Transverse colon (tissue), 4 donors: ENCODE data around the gene CCDC6. TPM values are rescaled to one million over a fixed set of nuclear protein-coding genes. Genes with fewer than 3 reads are reported as not detected.

Experiments used
- DNase-seq: peaks from one replicate; pipeline ENCODE4 v3.0.0-alpha.2; 2019
- H3K27ac ChIP-seq, 4 donors: fragments of 200-600 bp; sonication (generic); 2 replicates each; pipeline ENCODE4 v1.5.1; 2016 to 2018; ENCODE audit warnings: inconsistent platforms in 4 of 4
- H3K27me3 ChIP-seq: fragments of 200-600 bp; sonication (generic); 2 replicates; pipeline ENCODE4 v1.5.1; 2017; ENCODE audit warnings: inconsistent platforms
- H3K36me3 ChIP-seq, 4 donors: fragments of 200-600 bp; sonication (generic); 2 replicates each; pipeline ENCODE4 v1.5.1; 2017 to 2019; ENCODE audit warnings: inconsistent platforms in 4 of 4
- H3K4me1 ChIP-seq, 4 donors: fragments of 200-600 bp; sonication (generic); 2 replicates each; pipeline ENCODE4 v1.5.1; 2017 to 2020; ENCODE audit warnings: inconsistent platforms in 4 of 4
- H3K4me3 ChIP-seq, 4 donors: fragments of 200-600 bp; sonication (generic); 1 replicate in 1 of 4; 2 replicates in 3 of 4; pipeline versions ENCODE4 v1.5.1 to v1.6.1; 2017 to 2019; ENCODE audit warnings: inconsistent platforms in 4 of 4
- H3K9me3 ChIP-seq, 2 donors: fragments of 200-600 bp; sonication (generic); 2 replicates each; pipeline ENCODE4 v1.5.1; 2017 to 2019; ENCODE audit warnings: inconsistent platforms in 2 of 2
- CTCF ChIP-seq, 5 experiments: fragments of 200-600 bp in 3 of 5; fragments of 450-650 bp in 2 of 5; sonication (generic) in 3 of 5; IDR thresholded peaks; 1 replicate in 2 of 5; 2 replicates in 3 of 5; pipeline ENCODE4 v1.5.1; 2016 to 2017; ENCODE audit warnings: antibody characterized with exemption in 5 of 5, inconsistent platforms in 3 of 5, mild to moderate bottlenecking in 2 of 5, moderate library complexity in 1 of 5
- EP300 ChIP-seq: sonication (generic); formaldehyde crosslinking; IDR thresholded peaks from one replicate; pipeline ENCODE4 v1.6.1; 2017; ENCODE audit warnings: antibody characterized with exemption, low read depth
- POLR2A ChIP-seq: fragments of 450-650 bp; IDR thresholded peaks from one replicate; pipeline ENCODE4 v1.6.1; 2016; ENCODE audit warnings: antibody characterized with exemption, mild to moderate bottlenecking, moderate library complexity
- POLR2AphosphoS5 ChIP-seq, 3 donors: sonication (generic); formaldehyde crosslinking; IDR thresholded peaks; one replicate each; pipeline ENCODE4 v1.6.1; 2016; ENCODE audit warnings: antibody characterized with exemption in 3 of 3
- WGBS, 2 donors: methylation state at CpG; one replicate each; pipeline ENCODE4 v1.1.5; 2018; ENCODE audit warnings: low coverage in 1 of 2; 5-methylcytosine and 5-hydroxymethylcytosine counted together
- in situ Hi-C, 4 donors: fragments of 200-750 bp; cut with MboI; loops; one replicate each; pipeline versions ENCODE4 v1.15.0 to v1.15.1; 2017; ENCODE audit warnings: low sequenced_read_pairs in 3 of 4, low pct_ligation_motif_present in 1 of 4, low pct_unique_long_range_greater_than_20kb in 1 of 4
- intact Hi-C: fragments of 100-400 bp; cut with DNase I; formaldehyde crosslinking; loops from one replicate; pipeline ENCODE4 v1.15.1; 2023; ENCODE audit warnings: low total_unique reads
- total RNA-seq, 4 donors: library from RNA; depleted of rRNA; stranded (reverse); fragments of >200 nt; gene quantifications; one replicate each; pipeline ENCODE4 v1.1.0, GENCODE V29; 2016

The CCDC6 gene
- total RNA-seq, 4 donors from 2014 or later: 26.2 to 56.7 (median 49.5) TPM

- Histone ChIP-seq H3K36me3 (no peaks in the 10 kb centered on the region), H3K27me3 (no peaks in the 10 kb centered on the region), H3K9me3 (no peaks in the 10 kb centered on the region), H3K27ac (peak overlapping the region in 1 of 4 donors; percentile 54), H3K4me3 (no peak overlapping the region), H3K4me1 (no peaks in the 10 kb centered on the region)
- no peak for DNase-seq
- WGBS, 2 donors: 77% methylated on average over 5 of the region's 5 CpGs; no CpG with 5 or more reads in 1 of the 2 donors
- TF ChIP-seq EP300: no peak
- no peak for TF ChIP-seq POLR2A
- TF ChIP-seq CTCF (IDR thresholded peaks at IDR 0.05): no peak
- intact Hi-C loops: no loop called here
- in situ Hi-C loops: no loop called here
These were observed 164.8 kb downstream of the CCDC6 start for GRCh38 chr10:59741583-59741982.

GRCh38 chr10:59741048-59741447 lies 165.3 kb downstream of the CCDC6 start:
- no peak for TF ChIP-seq POLR2A
- TF ChIP-seq CTCF (IDR thresholded peaks at IDR 0.05): no peak
- no peak for TF ChIP-seq EP300
- no peak for TF ChIP-seq POLR2AphosphoS5 (IDR thresholded peaks at IDR 0.05)
- no peak for DNase-seq
- no peaks in the 10 kb centered on the region for H3K27me3 ChIP-seq
- H3K4me3 ChIP-seq: no peak overlapping the region
- no peaks in the 10 kb centered on the region for H3K36me3 ChIP-seq
- peak overlapping the region in 1 of 4 donors; percentile 54 for H3K27ac ChIP-seq
- intact Hi-C loops: no loop called here
- in situ Hi-C loops: no loop called here
- H3K9me3 ChIP-seq: no peaks in the 10 kb centered on the region
- H3K4me1 ChIP-seq: no peaks in the 10 kb centered on the region

Other genes with a start within 250 kb of the CCDC6 start
- gene SLC16A9, start 196.7 kb downstream of the CCDC6 start, total RNA-seq: 10 to 100 TPM in 3 of 4 donors, under 1 TPM in 1; 0.80 to 58.7 (median 15.3) TPM
- not detected for gene MRLN, start 153.1 kb downstream of the CCDC6 start, total RNA-seq